ENCODE measurements around the gene TCF12.

TCF12 gene

DNA sequence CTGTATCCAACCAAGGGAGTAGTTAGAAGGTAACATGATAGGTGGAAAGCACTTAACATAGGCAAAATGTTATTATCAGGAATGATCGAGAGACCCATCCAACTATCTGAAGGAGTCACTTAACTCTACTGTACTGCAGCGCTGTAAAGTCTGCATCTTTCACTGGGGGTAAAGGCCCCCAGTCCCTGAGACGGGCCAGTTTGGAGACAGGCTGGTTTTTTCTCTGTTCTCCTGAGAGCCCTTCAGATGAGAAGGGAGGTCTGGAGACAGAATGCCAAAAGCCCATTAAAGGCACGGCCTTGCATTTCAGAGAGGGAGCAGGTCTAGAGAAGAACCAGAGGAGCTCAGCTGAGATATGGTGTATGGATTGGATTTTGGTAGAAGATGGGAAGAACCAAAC is 386.6 kb downstream of the TCF12 start:
- TF ChIP-seq, protein P1, sequence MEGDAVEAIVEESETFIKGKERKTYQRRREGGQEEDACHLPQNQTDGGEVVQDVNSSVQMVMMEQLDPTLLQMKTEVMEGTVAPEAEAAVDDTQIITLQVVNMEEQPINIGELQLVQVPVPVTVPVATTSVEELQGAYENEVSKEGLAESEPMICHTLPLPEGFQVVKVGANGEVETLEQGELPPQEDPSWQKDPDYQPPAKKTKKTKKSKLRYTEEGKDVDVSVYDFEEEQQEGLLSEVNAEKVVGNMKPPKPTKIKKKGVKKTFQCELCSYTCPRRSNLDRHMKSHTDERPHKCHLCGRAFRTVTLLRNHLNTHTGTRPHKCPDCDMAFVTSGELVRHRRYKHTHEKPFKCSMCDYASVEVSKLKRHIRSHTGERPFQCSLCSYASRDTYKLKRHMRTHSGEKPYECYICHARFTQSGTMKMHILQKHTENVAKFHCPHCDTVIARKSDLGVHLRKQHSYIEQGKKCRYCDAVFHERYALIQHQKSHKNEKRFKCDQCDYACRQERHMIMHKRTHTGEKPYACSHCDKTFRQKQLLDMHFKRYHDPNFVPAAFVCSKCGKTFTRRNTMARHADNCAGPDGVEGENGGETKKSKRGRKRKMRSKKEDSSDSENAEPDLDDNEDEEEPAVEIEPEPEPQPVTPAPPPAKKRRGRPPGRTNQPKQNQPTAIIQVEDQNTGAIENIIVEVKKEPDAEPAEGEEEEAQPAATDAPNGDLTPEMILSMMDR (IDR thresholded peaks at IDR 0.05; ENCODE audit: low read length, missing control alignments), result no peak
- no peak overlapping the region for H3K4me3 ChIP-seq (replicated peaks; ENCODE audit: low read depth, low read length)
- no peak for DNase-seq (ENCODE audit: low read depth)

DNA sequence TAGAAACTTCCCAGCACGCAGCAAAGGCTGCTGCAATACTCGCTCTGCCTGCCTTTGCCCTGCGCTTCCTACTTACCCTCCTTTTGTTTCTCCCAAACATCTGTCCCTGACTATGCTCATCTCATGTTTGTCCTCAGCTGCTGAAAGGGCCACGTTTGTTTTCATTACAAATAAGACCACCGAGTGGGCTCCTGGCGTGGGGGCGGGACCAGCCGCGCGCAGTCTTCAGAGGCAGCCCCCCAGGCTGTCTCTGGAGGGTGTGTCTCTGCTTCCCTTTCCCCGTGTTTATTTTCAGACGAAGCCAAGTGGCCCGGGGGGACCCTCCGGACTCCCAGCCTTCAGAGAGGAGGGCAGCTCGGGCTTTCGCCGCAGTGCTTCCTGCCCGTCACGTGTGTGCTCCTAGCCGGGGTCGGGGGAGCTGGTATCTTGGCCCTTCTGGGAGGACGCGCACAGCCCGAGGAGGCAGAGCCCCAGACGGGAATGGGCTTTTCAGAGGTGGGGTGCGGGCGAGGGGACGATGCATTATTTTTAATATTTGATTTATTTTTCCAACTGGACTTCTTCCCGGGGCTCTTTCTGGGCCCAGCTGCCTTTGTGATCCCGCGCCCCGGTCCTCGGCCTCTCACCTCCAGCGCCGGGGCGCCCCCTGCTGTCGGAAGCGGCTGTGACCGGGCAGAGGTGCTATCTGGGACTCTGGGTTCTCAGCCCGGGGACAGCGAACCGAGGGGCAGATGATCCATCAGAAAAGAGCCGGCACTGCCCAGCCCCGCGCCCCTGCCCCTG is 387.9 kb downstream of the TCF12 start:
- DNase-seq (ENCODE audit: low read depth), result peak; percentile 72
- TF ChIP-seq, protein P1 (IDR thresholded peaks at IDR 0.05; ENCODE audit: low read length, missing control alignments), result peak; percentile 75
- peak overlapping the region; percentile 53 for H3K4me3 ChIP-seq (replicated peaks; ENCODE audit: low read depth, low read length)

DNA sequence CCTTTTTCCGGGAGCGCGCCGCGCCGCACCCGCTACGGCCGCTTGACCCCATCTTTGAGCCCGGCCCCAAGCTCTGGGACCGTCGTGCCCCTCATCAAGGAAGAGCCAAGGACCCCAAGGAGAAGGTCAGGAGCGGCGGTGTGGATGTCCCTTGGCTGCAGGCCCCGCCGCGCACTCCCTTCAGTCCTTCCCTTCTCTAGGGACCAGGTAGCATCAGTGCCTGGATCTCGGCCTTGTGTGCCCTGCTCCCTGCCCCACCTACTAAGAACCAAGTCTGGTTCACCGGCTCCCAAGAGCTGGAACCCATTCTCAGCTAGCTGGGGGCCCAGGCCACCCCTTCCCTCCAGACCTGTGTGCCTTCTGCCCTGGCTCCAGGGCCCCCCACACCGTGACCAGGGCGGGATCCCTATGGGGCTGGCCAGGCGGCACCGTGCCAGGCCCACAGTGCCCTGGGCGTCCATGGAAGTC is 388.5 kb downstream of the TCF12 start:
- peak overlapping the region; percentile 53 for H3K4me3 ChIP-seq (replicated peaks; ENCODE audit: low read depth, low read length)
- no peak for DNase-seq (ENCODE audit: low read depth)
- TF ChIP-seq, protein P1 (IDR thresholded peaks at IDR 0.05; ENCODE audit: low read length, missing control alignments), result no peak

- H3K4me3 ChIP-seq (replicated peaks; ENCODE audit: low read depth, low read length), result no peak overlapping the region
- DNase-seq (ENCODE audit: low read depth), result no peak
Measured at GRCh38 chr15:57307527-57308169, 389.2 kb downstream of the TCF12 start.

DNA sequence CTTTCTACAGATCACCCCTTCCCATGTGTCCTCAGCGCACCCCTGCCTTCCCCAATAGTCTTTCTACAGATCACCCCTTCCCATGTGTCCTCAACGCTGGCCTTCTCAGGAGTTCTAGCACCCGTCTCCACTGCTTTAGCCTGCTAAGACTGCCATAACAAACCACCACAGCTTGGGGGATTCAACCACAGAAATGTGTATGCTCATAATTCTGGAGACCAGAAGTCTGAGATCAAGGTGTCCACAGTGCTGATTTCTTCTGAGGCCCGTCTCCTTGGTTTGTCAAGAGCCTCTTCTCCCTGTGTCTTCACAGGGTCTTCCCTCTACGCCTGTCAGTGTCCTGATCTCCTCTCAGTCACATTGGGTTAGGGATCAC is 389.7 kb downstream of the TCF12 start:
- DNase-seq (ENCODE audit: low read depth), result no peak
- TF ChIP-seq, protein P1 (IDR thresholded peaks at IDR 0.05; ENCODE audit: low read length, missing control alignments), result no peak
- no peak overlapping the region for H3K4me3 ChIP-seq (replicated peaks; ENCODE audit: low read depth, low read length)

More at GRCh38 chr15:57307527-57308169, 389.2 kb downstream of the TCF12 start:
- TF ChIP-seq, protein P1 (IDR thresholded peaks at IDR 0.05; ENCODE audit: low read length, missing control alignments), result no peak

DNA sequence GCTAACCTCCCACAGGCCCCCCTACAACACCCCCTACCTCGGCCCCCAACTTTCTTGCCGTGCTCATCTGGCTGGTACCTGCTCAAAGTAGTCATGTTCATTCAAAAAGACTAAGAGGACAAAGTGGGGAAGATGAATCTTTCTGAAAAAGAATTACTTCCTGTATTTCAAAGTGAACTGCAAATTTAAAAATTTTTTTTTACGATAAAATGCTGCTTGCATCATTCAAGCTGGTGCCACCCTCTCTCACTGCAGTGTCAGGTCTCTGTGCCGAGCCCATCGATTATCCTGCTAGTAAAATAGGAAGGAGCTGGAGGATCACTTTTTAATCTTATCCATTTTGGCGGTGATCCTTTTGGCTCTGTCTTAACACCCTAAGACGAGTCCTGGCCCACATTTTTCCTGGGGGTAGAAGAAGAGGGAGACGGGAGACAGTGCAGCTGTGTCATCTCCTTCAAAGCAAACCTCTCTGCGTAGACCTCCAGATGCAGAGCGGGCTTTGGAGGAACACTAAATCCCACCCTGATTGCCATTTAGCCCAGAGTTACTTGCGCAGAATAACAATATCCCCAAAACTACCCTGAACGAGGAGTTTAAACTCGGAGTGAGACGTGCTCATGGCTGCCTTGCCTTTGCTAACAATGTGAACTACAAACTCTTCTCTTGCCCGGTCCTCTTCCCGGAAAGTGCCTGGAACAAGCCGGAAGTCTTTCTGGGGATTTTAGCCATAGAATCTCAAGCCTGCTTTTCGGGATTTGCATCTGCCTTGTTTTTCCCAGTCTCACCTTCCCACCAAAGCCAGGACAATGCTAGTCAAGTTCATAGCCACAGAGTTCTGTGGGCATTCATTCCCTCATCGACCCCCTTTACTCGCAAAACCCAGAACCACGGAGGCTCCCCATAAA is 391.7 kb downstream of the TCF12 start:
- no peak for DNase-seq (ENCODE audit: low read depth)
- TF ChIP-seq, protein P1 (IDR thresholded peaks at IDR 0.05; ENCODE audit: low read length, missing control alignments), result no peak
- no peak overlapping the region for H3K4me3 ChIP-seq (replicated peaks; ENCODE audit: low read depth, low read length)
